Neural cell (in vitro differentiated cells): Measurements from ENCODE around the gene THRB. TPM values are rescaled to one million over a fixed set of nuclear protein-coding genes. Genes with fewer than 3 reads are reported as not detected.

Source experiments
- H2AFZ ChIP-seq: fragments of 200-600, 300-800 bp; sonication (generic), shearing (Covaris generic); 2 replicates; pipeline ENCODE4 v1.6.0; 2014; ENCODE audit warnings: low read depth, mild to moderate bottlenecking, antibody characterized with exemption, low read length, moderate library complexity
- H3F3A ChIP-seq: fragments of 200-600 bp; shearing (Covaris generic); 2 replicates; pipeline ENCODE4 v1.6.1; 2016; ENCODE audit warnings: mild to moderate bottlenecking, moderate library complexity, mixed read lengths, antibody characterized with exemption, low read length; ENCODE audit not compliant: insufficient read depth, poor library complexity, severe bottlenecking
- H3K27ac ChIP-seq: fragments of 200-600, 300-800 bp; sonication (generic), shearing (Covaris generic); 2 replicates; pipeline ENCODE4 v1.5.1; 2014; ENCODE audit warnings: mild to moderate bottlenecking, low read length, moderate library complexity
- H3K27me3 ChIP-seq: fragments of 300-800, 200-600 bp; sonication (generic), shearing (Covaris generic); 2 replicates; pipeline ENCODE4 v1.6.0; 2014; ENCODE audit warnings: mild to moderate bottlenecking, low read depth, low read length, moderate library complexity; ENCODE audit not compliant: insufficient read depth
- H3K36me3 ChIP-seq: fragments of 300-800, 200-600 bp; sonication (generic), shearing (Covaris generic); 2 replicates; pipeline ENCODE4 v1.5.1; 2014; ENCODE audit warnings: mild to moderate bottlenecking, antibody characterized with exemption, low read length, moderate library complexity; ENCODE audit not compliant: insufficient read depth
- H3K4me2 ChIP-seq: fragments of 300-800, 200-600 bp; sonication (generic), shearing (Covaris generic); 2 replicates; pipeline ENCODE4 v1.6.0; 2014; ENCODE audit warnings: mild to moderate bottlenecking, low read length
- H3K4me3 ChIP-seq: fragments of 300-800, 200-600 bp; sonication (generic), shearing (Covaris generic); 2 replicates; pipeline ENCODE4 v1.5.1; 2014; ENCODE audit warnings: mild to moderate bottlenecking, low read length, moderate library complexity
- H3K79me2 ChIP-seq: fragments of 200-600 bp; shearing (Covaris generic); replicated peaks from 2 replicates; pipeline ENCODE4 v1.6.0; 2014; ENCODE audit warnings: mild to moderate bottlenecking, low read length, moderate library complexity; ENCODE audit not compliant: insufficient read depth
- H3K9ac ChIP-seq: fragments of 300-800, 200-600 bp; sonication (generic), shearing (Covaris generic); 2 replicates; pipeline ENCODE4 v1.6.1; 2016; ENCODE audit warnings: mild to moderate bottlenecking, low read length, mixed read lengths
- H3K9me2 ChIP-seq: fragments of 200-600 bp; shearing (Covaris generic); 2 replicates; pipeline ENCODE4 v1.6.1; 2016; ENCODE audit warnings: mild to moderate bottlenecking, low read length, mixed read lengths; ENCODE audit not compliant: insufficient read depth
- H3K9me3 ChIP-seq: fragments of 200-600, 300-800 bp; sonication (generic), shearing (Covaris generic); 2 replicates; pipeline ENCODE4 v1.6.1; 2016; ENCODE audit warnings: mild to moderate bottlenecking, mixed run types, low read length, moderate library complexity, mixed read lengths
- H4K20me1 ChIP-seq: fragments of 200-600 bp; shearing (Covaris generic); 2 replicates; pipeline ENCODE4 v1.6.1; 2016; ENCODE audit warnings: mild to moderate bottlenecking, mixed run types; ENCODE audit not compliant: insufficient read depth
- EP300 ChIP-seq: fragments of 450-650 bp; conservative IDR thresholded peaks from 2 replicates; pipeline ENCODE4 v1.6.1; 2014; ENCODE audit warnings: antibody characterized with exemption, mild to moderate bottlenecking, moderate library complexity; ENCODE audit not compliant: poor library complexity, severe bottlenecking
- EZH2 ChIP-seq: fragments of 200-600, 300-800 bp; shearing (Covaris generic), sonication (generic); IDR thresholded peaks from 2 replicates; pipeline ENCODE4 v1.6.1; 2014; ENCODE audit warnings: antibody characterized with exemption, low read length, borderline replicate concordance, mild to moderate bottlenecking; ENCODE audit not compliant: insufficient read depth, poor library complexity, severe bottlenecking
- MXI1 ChIP-seq: fragments of 450-650 bp; conservative IDR thresholded peaks from 2 replicates; pipeline ENCODE4 v1.6.1; 2014; ENCODE audit warnings: antibody characterized with exemption, mild to moderate bottlenecking; ENCODE audit not compliant: poor library complexity, severe bottlenecking
- POLR2AphosphoS5 ChIP-seq: IDR thresholded peaks from 2 replicates; pipeline ENCODE4 v1.6.1; 2012
- RAD21 ChIP-seq: fragments of 450-650 bp; conservative IDR thresholded peaks from 2 replicates; pipeline ENCODE4 v1.6.1; 2014; ENCODE audit warnings: antibody characterized with exemption, mild to moderate bottlenecking, moderate library complexity
- SMC3 ChIP-seq: fragments of 450-650 bp; conservative IDR thresholded peaks from 2 replicates; pipeline ENCODE4 v1.6.1; 2014; ENCODE audit warnings: antibody characterized with exemption, mild to moderate bottlenecking, moderate library complexity; ENCODE audit not compliant: poor library complexity
- TAF1 ChIP-seq: IDR thresholded peaks from 2 replicates; pipeline ENCODE4 v1.6.1; 2012; ENCODE audit warnings: low read depth
- polyA plus RNA-seq: library from polyadenylated mRNA; depleted of rRNA; stranded (reverse); fragments of >200 nt; gene quantifications from 2 replicates; pipeline ENCODE4 v1.2.3, GENCODE V29; 2014
- TF ChIP-seq, protein P1 (sequence below): fragments of 450-650 bp; IDR thresholded peaks from 2 replicates; pipeline ENCODE4 v1.5.1; 2014; ENCODE audit warnings: antibody characterized with exemption, mild to moderate bottlenecking, moderate library complexity; ENCODE audit not compliant: poor library complexity, severe bottlenecking
- TF ChIP-seq, protein P2 (sequence below): IDR thresholded peaks from 2 replicates; pipeline ENCODE4 v1.6.1; 2012; ENCODE audit warnings: borderline replicate concordance

THRB gene
- polyA plus RNA-seq, 1 donor from 2014 or later = 1.7 TPM

DNA sequence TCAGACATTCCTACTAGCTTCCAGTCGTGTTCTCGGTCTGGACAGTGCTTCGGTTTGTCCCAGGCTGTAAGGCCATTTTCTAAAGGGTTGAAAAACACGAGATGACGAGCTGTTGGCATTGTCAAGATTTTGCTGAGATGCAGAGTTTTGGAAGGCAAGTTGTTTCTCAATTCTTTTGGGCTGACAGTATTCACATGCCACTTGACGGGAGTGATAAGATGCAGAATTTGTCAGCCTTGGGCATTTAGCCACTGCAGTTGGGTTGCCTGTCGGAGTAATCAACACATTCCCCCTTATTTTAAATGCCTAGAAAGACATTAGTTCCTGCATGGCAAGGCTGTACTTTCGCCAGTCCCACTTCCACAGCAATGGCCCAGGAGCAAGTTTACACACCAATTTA, 304.4 kb downstream of the THRB start:
- Histone ChIP-seq H3K9me2 (no peaks in the 10 kb centered on the region), H4K20me1 (no peaks in the 10 kb centered on the region), H2AFZ (no peak overlapping the region), H3K36me3 (no peaks in the 10 kb centered on the region), H3K27ac (no peak overlapping the region), H3F3A (no peaks in the 10 kb centered on the region), H3K27me3 (no peaks in the 10 kb centered on the region), H3K79me2 (no peaks in the 10 kb centered on the region), H3K9ac (no peak overlapping the region), H3K4me3 (no peak overlapping the region), H3K9me3 (no peaks in the 10 kb centered on the region), H3K4me2 (no peak overlapping the region)
- TF ChIP-seq RAD21 (no peak), EZH2 (no peak), TAF1 (no peak), POLR2AphosphoS5 (no peak), EP300 (no peak), MXI1 (no peak), SMC3 (no peak)
- TF ChIP-seq, protein P1, sequence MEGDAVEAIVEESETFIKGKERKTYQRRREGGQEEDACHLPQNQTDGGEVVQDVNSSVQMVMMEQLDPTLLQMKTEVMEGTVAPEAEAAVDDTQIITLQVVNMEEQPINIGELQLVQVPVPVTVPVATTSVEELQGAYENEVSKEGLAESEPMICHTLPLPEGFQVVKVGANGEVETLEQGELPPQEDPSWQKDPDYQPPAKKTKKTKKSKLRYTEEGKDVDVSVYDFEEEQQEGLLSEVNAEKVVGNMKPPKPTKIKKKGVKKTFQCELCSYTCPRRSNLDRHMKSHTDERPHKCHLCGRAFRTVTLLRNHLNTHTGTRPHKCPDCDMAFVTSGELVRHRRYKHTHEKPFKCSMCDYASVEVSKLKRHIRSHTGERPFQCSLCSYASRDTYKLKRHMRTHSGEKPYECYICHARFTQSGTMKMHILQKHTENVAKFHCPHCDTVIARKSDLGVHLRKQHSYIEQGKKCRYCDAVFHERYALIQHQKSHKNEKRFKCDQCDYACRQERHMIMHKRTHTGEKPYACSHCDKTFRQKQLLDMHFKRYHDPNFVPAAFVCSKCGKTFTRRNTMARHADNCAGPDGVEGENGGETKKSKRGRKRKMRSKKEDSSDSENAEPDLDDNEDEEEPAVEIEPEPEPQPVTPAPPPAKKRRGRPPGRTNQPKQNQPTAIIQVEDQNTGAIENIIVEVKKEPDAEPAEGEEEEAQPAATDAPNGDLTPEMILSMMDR = no peak
- TF ChIP-seq, protein P2, sequence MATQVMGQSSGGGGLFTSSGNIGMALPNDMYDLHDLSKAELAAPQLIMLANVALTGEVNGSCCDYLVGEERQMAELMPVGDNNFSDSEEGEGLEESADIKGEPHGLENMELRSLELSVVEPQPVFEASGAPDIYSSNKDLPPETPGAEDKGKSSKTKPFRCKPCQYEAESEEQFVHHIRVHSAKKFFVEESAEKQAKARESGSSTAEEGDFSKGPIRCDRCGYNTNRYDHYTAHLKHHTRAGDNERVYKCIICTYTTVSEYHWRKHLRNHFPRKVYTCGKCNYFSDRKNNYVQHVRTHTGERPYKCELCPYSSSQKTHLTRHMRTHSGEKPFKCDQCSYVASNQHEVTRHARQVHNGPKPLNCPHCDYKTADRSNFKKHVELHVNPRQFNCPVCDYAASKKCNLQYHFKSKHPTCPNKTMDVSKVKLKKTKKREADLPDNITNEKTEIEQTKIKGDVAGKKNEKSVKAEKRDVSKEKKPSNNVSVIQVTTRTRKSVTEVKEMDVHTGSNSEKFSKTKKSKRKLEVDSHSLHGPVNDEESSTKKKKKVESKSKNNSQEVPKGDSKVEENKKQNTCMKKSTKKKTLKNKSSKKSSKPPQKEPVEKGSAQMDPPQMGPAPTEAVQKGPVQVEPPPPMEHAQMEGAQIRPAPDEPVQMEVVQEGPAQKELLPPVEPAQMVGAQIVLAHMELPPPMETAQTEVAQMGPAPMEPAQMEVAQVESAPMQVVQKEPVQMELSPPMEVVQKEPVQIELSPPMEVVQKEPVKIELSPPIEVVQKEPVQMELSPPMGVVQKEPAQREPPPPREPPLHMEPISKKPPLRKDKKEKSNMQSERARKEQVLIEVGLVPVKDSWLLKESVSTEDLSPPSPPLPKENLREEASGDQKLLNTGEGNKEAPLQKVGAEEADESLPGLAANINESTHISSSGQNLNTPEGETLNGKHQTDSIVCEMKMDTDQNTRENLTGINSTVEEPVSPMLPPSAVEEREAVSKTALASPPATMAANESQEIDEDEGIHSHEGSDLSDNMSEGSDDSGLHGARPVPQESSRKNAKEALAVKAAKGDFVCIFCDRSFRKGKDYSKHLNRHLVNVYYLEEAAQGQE = no peak

DNA sequence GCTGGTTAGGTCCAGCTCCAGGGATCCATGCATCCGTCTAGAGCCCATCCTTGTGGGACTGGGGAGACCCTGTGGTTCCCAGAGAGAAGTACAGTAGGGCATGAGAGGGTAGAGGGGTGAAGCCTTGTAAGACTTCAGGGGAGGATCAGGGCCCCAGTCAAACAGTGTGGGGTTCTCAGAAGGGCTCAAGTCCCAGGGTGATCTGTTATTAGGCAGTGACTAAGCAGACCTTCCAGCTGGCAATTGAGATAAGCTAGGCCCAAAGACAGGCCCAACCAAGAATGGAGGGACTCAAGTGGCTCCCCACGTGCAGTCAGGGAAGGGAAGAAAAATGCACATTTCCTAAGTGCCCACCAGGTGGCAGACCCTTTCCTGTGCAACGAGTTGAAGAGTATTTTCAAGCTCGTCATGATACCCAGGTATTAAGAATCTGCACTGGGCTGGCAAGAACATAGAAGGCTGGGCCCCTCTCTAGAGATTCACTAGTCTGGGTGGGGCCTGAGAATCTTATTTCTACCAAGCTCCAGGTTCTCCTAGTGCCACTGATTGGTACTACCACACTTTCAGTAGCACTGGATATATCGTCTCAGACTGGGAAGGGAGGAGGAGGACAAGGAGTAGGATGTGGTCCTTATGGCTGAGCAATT, 308.8 kb downstream of the THRB start:
- Histone ChIP-seq H3K27ac (no peak overlapping the region), H4K20me1 (no peaks in the 10 kb centered on the region), H3K79me2 (no peaks in the 10 kb centered on the region), H3K36me3 (no peaks in the 10 kb centered on the region), H3K4me3 (no peak overlapping the region), H3K9ac (no peak overlapping the region), H3K9me2 (no peaks in the 10 kb centered on the region), H3K27me3 (no peaks in the 10 kb centered on the region), H2AFZ (no peak overlapping the region), H3K4me2 (no peak overlapping the region), H3K9me3 (no peaks in the 10 kb centered on the region), H3F3A (no peaks in the 10 kb centered on the region)
- peak; percentile 70 for TF ChIP-seq SMC3
- TF ChIP-seq, protein P1 = peak; percentile 60
- no peak for TF ChIP-seq EZH2
- TF ChIP-seq, protein P2 = no peak
- peak; percentile 54 for TF ChIP-seq RAD21
